ENCODE results near the gene HLF. TPM values are rescaled to one million over a fixed set of nuclear protein-coding genes. Genes with fewer than 3 reads are reported as not detected.

Gene HLF
- total RNA-seq, 2 experiments from 2014 or later, result 0.95 to 1.0 TPM

- Mint-ChIP-seq H3K27ac (no peak overlapping the region), H3K4me1 (peaks cover 10% of the 10 kb centered on the region), H3K36me3 (ENCODE audit: low read depth) (no peaks in the 10 kb centered on the region), H3K4me3 (no peak overlapping the region), H3K27me3 (peaks cover 1% of the 10 kb centered on the region), H3K9me3 (ENCODE audit: low read depth) (no peaks in the 10 kb centered on the region)
- ATAC-seq (no peak), DNase-seq (no peak)
- ChIA-PET CTCF (interaction anchor here (0.5 to 2.0 kb wide), 3 partner anchors 8 to 12 kb away, joined by 3 to 4 read pairs (median 3); no protein-coding TSS in a partner anchor), POLR2A (no interaction called here)
- intact Hi-C loops (cut with DNase I, micrococcal nuclease), result no loop called here
Observed at GRCh38 chr17:55284944-55285339, 20.2 kb downstream of the HLF start.

- no peaks in the 10 kb centered on the region for H3K9me3 Mint-ChIP-seq (ENCODE audit: low read depth)
- H3K36me3 Mint-ChIP-seq (ENCODE audit: low read depth), result no peaks in the 10 kb centered on the region
- no peak overlapping the region for H3K4me3 Mint-ChIP-seq
- intact Hi-C loops (cut with DNase I, micrococcal nuclease), result no loop called here
- POLR2A ChIA-PET, result no interaction called here
- CTCF ChIA-PET, result interaction anchor here (2.0 kb wide), 1 partner anchor 8 kb away, joined by 4 read pairs; no protein-coding TSS in a partner anchor
- peaks cover 10% of the 10 kb centered on the region for H3K4me1 Mint-ChIP-seq
- H3K27me3 Mint-ChIP-seq, result peaks cover 1% of the 10 kb centered on the region
- no peak overlapping the region for H3K27ac Mint-ChIP-seq
- no peak for DNase-seq
- ATAC-seq, result no peak
Observed at GRCh38 chr17:55285340-55286301, 20.9 kb downstream of the HLF start.

- no peak overlapping the region for H3K4me3 Mint-ChIP-seq
- intact Hi-C loops (cut with DNase I, micrococcal nuclease), result no loop called here
- peaks cover 1% of the 10 kb centered on the region for H3K27me3 Mint-ChIP-seq
- DNase-seq, result no peak
- H3K36me3 Mint-ChIP-seq (ENCODE audit: low read depth), result no peaks in the 10 kb centered on the region
- no peaks in the 10 kb centered on the region for H3K9me3 Mint-ChIP-seq (ENCODE audit: low read depth)
- H3K27ac Mint-ChIP-seq, result no peak overlapping the region
- POLR2A ChIA-PET, result no interaction called here
- H3K4me1 Mint-ChIP-seq, result peaks cover 10% of the 10 kb centered on the region
- ATAC-seq, result no peak
- CTCF ChIA-PET, result interaction anchor here (0.7 to 2.0 kb wide), 4 partner anchors 10 to 36 kb away, joined by 3 to 4 read pairs (median 3); no protein-coding TSS in a partner anchor
Observed at GRCh38 chr17:55286681-55287589, 22.2 kb downstream of the HLF start.

GRCh38 chr17:55288356-55289105 lies 23.8 kb downstream of the HLF start:
- H3K36me3 Mint-ChIP-seq (ENCODE audit: low read depth), result no peaks in the 10 kb centered on the region
- POLR2A ChIA-PET, result no interaction called here
- peaks cover 10% of the 10 kb centered on the region for H3K4me1 Mint-ChIP-seq
- peaks cover 1% of the 10 kb centered on the region for H3K27me3 Mint-ChIP-seq
- H3K9me3 Mint-ChIP-seq (ENCODE audit: low read depth), result no peaks in the 10 kb centered on the region
- intact Hi-C loops (cut with DNase I, micrococcal nuclease), result no loop called here
- no peak for DNase-seq
- H3K27ac Mint-ChIP-seq, result no peak overlapping the region
- no peak overlapping the region for H3K4me3 Mint-ChIP-seq
- CTCF ChIA-PET, result interaction anchor here (1.8 kb wide), 1 partner anchor 9 kb away, joined by 4 read pairs; no protein-coding TSS in a partner anchor
- ATAC-seq, result no peak

- Mint-ChIP-seq H3K9me3 (ENCODE audit: low read depth) (no peaks in the 10 kb centered on the region), H3K27me3 (peaks cover 1% of the 10 kb centered on the region), H3K36me3 (ENCODE audit: low read depth) (no peaks in the 10 kb centered on the region), H3K4me3 (no peak overlapping the region), H3K27ac (no peak overlapping the region), H3K4me1 (peaks cover 8% of the 10 kb centered on the region)
- intact Hi-C loops (cut with DNase I, micrococcal nuclease), result no loop called here
- ChIA-PET POLR2A (no interaction called here), CTCF (interaction anchor here (1.8 kb wide), 1 partner anchor 8 kb away, joined by 4 read pairs; no protein-coding TSS in a partner anchor)
- DNase-seq (no peak), ATAC-seq (no peak)
Observed at GRCh38 chr17:55289106-55289446, 24.3 kb downstream of the HLF start.

- Mint-ChIP-seq H3K36me3 (ENCODE audit: low read depth) (no peaks in the 10 kb centered on the region), H3K4me1 (peaks cover 2% of the 10 kb centered on the region), H3K27me3 (peaks cover 3% of the 10 kb centered on the region), H3K4me3 (no peak overlapping the region), H3K9me3 (ENCODE audit: low read depth) (no peaks in the 10 kb centered on the region), H3K27ac (no peak overlapping the region)
- intact Hi-C loops (cut with DNase I, micrococcal nuclease), result no loop called here
- ATAC-seq (no peak), DNase-seq (no peak)
- ChIA-PET POLR2A (no interaction called here), CTCF (interaction anchor here (1.5 kb wide), 1 partner anchor 297 kb away, joined by 5 read pairs; no protein-coding TSS in a partner anchor)
Observed at GRCh38 chr17:55289978-55290377, 25.2 kb downstream of the HLF start.

- ChIA-PET POLR2A (no interaction called here), CTCF (interaction anchor here (0.8 to 1.5 kb wide), 3 partner anchors 57 to 298 kb away, joined by 3 to 5 read pairs (median 3); no protein-coding TSS in a partner anchor)
- intact Hi-C loops (cut with DNase I, micrococcal nuclease), result no loop called here
- DNase-seq (no peak), ATAC-seq (no peak)
- Mint-ChIP-seq H3K4me3 (no peak overlapping the region), H3K9me3 (ENCODE audit: low read depth) (no peaks in the 10 kb centered on the region), H3K27ac (no peak overlapping the region), H3K27me3 (peaks cover 3% of the 10 kb centered on the region), H3K36me3 (ENCODE audit: low read depth) (no peaks in the 10 kb centered on the region), H3K4me1 (no peaks in the 10 kb centered on the region)
Observed at GRCh38 chr17:55290492-55291113, 25.8 kb downstream of the HLF start.

- no peak for ATAC-seq
- CTCF ChIA-PET, result interaction anchor here (0.8 to 1.5 kb wide), 3 partner anchors 57 to 298 kb away, joined by 3 to 5 read pairs (median 3); no protein-coding TSS in a partner anchor
- Mint-ChIP-seq H3K9me3 (ENCODE audit: low read depth) (no peaks in the 10 kb centered on the region), H3K4me3 (no peak overlapping the region), H3K36me3 (ENCODE audit: low read depth) (no peaks in the 10 kb centered on the region), H3K4me1 (no peaks in the 10 kb centered on the region), H3K27ac (no peak overlapping the region), H3K27me3 (peaks cover 2% of the 10 kb centered on the region)
- intact Hi-C loops (cut with DNase I, micrococcal nuclease), result no loop called here
- POLR2A ChIA-PET, result no interaction called here
- no peak for DNase-seq
Observed at GRCh38 chr17:55291114-55291507, 26.4 kb downstream of the HLF start.

- peaks cover 2% of the 10 kb centered on the region for H3K27me3 Mint-ChIP-seq
- intact Hi-C loops (cut with DNase I, micrococcal nuclease), result no loop called here
- H3K27ac Mint-ChIP-seq, result no peak overlapping the region
- H3K9me3 Mint-ChIP-seq (ENCODE audit: low read depth), result no peaks in the 10 kb centered on the region
- no peak overlapping the region for H3K4me3 Mint-ChIP-seq
- ChIA-PET POLR2A (no interaction called here), CTCF (no interaction called here)
- H3K4me1 Mint-ChIP-seq, result no peaks in the 10 kb centered on the region
- ATAC-seq, result no peak
- H3K36me3 Mint-ChIP-seq (ENCODE audit: low read depth), result no peaks in the 10 kb centered on the region
- no peak for DNase-seq
Observed at GRCh38 chr17:55292094-55292493, 27.3 kb downstream of the HLF start.

GRCh38 chr17:55294042-55294751 lies 29.4 kb downstream of the HLF start:
- Mint-ChIP-seq H3K9me3 (ENCODE audit: low read depth) (no peaks in the 10 kb centered on the region), H3K27me3 (peaks cover 2% of the 10 kb centered on the region), H3K4me3 (no peak overlapping the region), H3K4me1 (no peaks in the 10 kb centered on the region), H3K27ac (no peak overlapping the region), H3K36me3 (ENCODE audit: low read depth) (no peaks in the 10 kb centered on the region)
- POLR2A ChIA-PET, result no interaction called here
- intact Hi-C loops (cut with DNase I, micrococcal nuclease), result no loop called here
- CTCF ChIA-PET, result interaction anchor here (0.5 to 1.7 kb wide), 7 partner anchors 9 to 301 kb away, joined by 3 to 14 read pairs (median 3); no protein-coding TSS in a partner anchor
- DNase-seq, result no peak
- ATAC-seq, result no peak

Measured in activated CD4-positive, alpha-beta T cell treated with anti-CD3 and anti-CD28 coated beads for 36 hours (primary cell).